NCI-H460 (cell line): ENCODE measurements around the gene TSPAN7. TPM values are rescaled to one million over a fixed set of nuclear protein-coding genes. Genes with fewer than 3 reads are reported as not detected.

Experiments used
- DNase-seq: peaks from one replicate; pipeline ENCODE4 v3.0.0-alpha.2; 2016; ENCODE audit warnings: low read depth; ENCODE audit errors: extremely low read depth
- total RNA-seq: library from RNA; depleted of rRNA; stranded (reverse); fragments of >200 nt; shearing (Covaris generic); gene quantifications from 2 replicates; pipeline ENCODE4 v1.2.3, GENCODE V29; 2014

Gene TSPAN7
- total RNA-seq, 1 experiment from 2014 or later = 77.5 TPM

- DNase-seq = no peak
Measured at GRCh38 chrX:38583181-38583580, 21.8 kb downstream of the TSPAN7 start.

- DNase-seq = no peak
Measured at GRCh38 chrX:38594434-38594833, 33.1 kb downstream of the TSPAN7 start.

- no peak for DNase-seq
Measured at GRCh38 chrX:38595801-38596200, 34.5 kb downstream of the TSPAN7 start.

GRCh38 chrX:38596939-38597338 is 35.6 kb downstream of the TSPAN7 start:
- no peak for DNase-seq

- no peak for DNase-seq
Measured at GRCh38 chrX:38599796-38600755, 38.7 kb downstream of the TSPAN7 start.

- no peak for DNase-seq
Measured at GRCh38 chrX:38601866-38602265, 40.5 kb downstream of the TSPAN7 start.

- no peak for DNase-seq
Measured at GRCh38 chrX:38606821-38607220, 45.5 kb downstream of the TSPAN7 start.

- DNase-seq = no peak
Measured at GRCh38 chrX:38607976-38608375, 46.6 kb downstream of the TSPAN7 start.

GRCh38 chrX:38610849-38611248 is 49.5 kb downstream of the TSPAN7 start:
- DNase-seq = no peak

GRCh38 chrX:38612281-38612680 is 50.9 kb downstream of the TSPAN7 start:
- no peak for DNase-seq

GRCh38 chrX:38614485-38614884 is 53.1 kb downstream of the TSPAN7 start:
- no peak for DNase-seq

- DNase-seq = no peak
Measured at GRCh38 chrX:38616904-38617303, 55.6 kb downstream of the TSPAN7 start.

GRCh38 chrX:38618180-38618579 is 56.8 kb downstream of the TSPAN7 start:
- DNase-seq = no peak

- no peak for DNase-seq
Measured at GRCh38 chrX:38620623-38621022, 59.3 kb downstream of the TSPAN7 start.

- no peak for DNase-seq
Measured at GRCh38 chrX:38626296-38626695, 65.0 kb downstream of the TSPAN7 start.

GRCh38 chrX:38627683-38628082 is 66.3 kb downstream of the TSPAN7 start:
- peak; percentile 35 for DNase-seq

GRCh38 chrX:38628587-38628986 is 67.2 kb downstream of the TSPAN7 start:
- no peak for DNase-seq

- DNase-seq = no peak
Measured at GRCh38 chrX:38632516-38632915, 71.2 kb downstream of the TSPAN7 start.

- DNase-seq = no peak
Measured at GRCh38 chrX:38634665-38635064, 73.3 kb downstream of the TSPAN7 start.

- no peak for DNase-seq
Measured at GRCh38 chrX:38636949-38637819, 75.8 kb downstream of the TSPAN7 start.

GRCh38 chrX:38638952-38639529 is 77.7 kb downstream of the TSPAN7 start:
- DNase-seq = no peak
